SK-N-SH (cell line): ENCODE measurements around the gene BTBD18. TPM values are rescaled to one million over a fixed set of nuclear protein-coding genes. Genes with fewer than 3 reads are reported as not detected.

Source experiments
- CTCF ChIA-PET: fragments of 300-600, 350-600 bp; formaldehyde crosslinking; extraction: SDS; loops from one replicate; lab custom pipeline; 2021; lab: Yijun Ruan, JAX
- POLR2A ChIA-PET: fragments of 350-600 bp; sonication (Branson Sonifier 250); formaldehyde crosslinking; extraction: SDS; loops from one replicate; lab custom pipeline; 2020; ENCODE audit warnings: antibody characterized with exemption, inconsistent platforms; lab: Yijun Ruan, JAX
- DNase-seq: peaks from one replicate; pipeline ENCODE4 v3.0.0; 2012
- H2AFZ ChIP-seq: fragments of 200-600 bp; sonication (generic); 2 replicates; pipeline ENCODE4 v1.8.1; 2016; ENCODE audit warnings: antibody characterized with exemption, mild to moderate bottlenecking, low read depth
- H3F3A ChIP-seq: fragments of 200-600 bp; sonication (generic); replicated peaks from 2 replicates; pipeline ENCODE3; 2016; ENCODE audit warnings: antibody characterized with exemption, mild to moderate bottlenecking; ENCODE audit not compliant: insufficient read depth
- H3K27ac ChIP-seq, 2 experiments: fragments of 200-500 bp in 1 of 2; fragments of 200-600 bp in 1 of 2; sonication (Bioruptor generic) in 1 of 2; sonication (generic), shearing (Covaris generic) in 1 of 2; 2 replicates each; pipeline versions ENCODE4 v1.5.1 to v1.6.1; 2014 to 2016; ENCODE audit warnings: low read depth in 2 of 2, inconsistent platforms in 1 of 2, low read length in 1 of 2, mild to moderate bottlenecking in 1 of 2, mixed read lengths in 1 of 2
- H3K27me3 ChIP-seq: fragments of 200-600 bp; sonication (generic), shearing (Covaris generic); 2 replicates; pipeline ENCODE4 v1.6.1; 2016; ENCODE audit warnings: mixed run types; ENCODE audit not compliant: insufficient read depth
- H3K36me3 ChIP-seq, 2 experiments: fragments of 200-500 bp in 1 of 2; fragments of 200-600 bp in 1 of 2; sonication (Bioruptor generic) in 1 of 2; sonication (generic) in 1 of 2; replicated peaks in 1 of 2; 2 replicates each; pipeline versions ENCODE3 to v1.5.1; 2014 to 2016; ENCODE audit warnings: low read length in 1 of 2, mild to moderate bottlenecking in 1 of 2; ENCODE audit not compliant: insufficient read depth in 2 of 2, control insufficient read depth in 1 of 2
- H3K4me1 ChIP-seq, 2 experiments: fragments of 200-500 bp in 1 of 2; fragments of 200-600 bp in 1 of 2; sonication (Bioruptor generic) in 1 of 2; sonication (generic), shearing (Covaris generic) in 1 of 2; 2 replicates each; pipeline versions ENCODE4 v1.5.1 to v1.6.1; 2014 to 2016; ENCODE audit warnings: low read depth in 1 of 2, low read length in 1 of 2, mixed run types in 1 of 2; ENCODE audit not compliant: insufficient read depth in 2 of 2, control insufficient read depth in 1 of 2
- H3K4me2 ChIP-seq: fragments of 200-600 bp; sonication (generic), shearing (Covaris generic); 2 replicates; pipeline ENCODE4 v1.6.1; 2017; ENCODE audit warnings: mixed run types
- H3K4me3 ChIP-seq, 2 experiments: fragments of 200-500 bp in 1 of 2; fragments of 200-600 bp in 1 of 2; sonication (Bioruptor generic) in 1 of 2; sonication (generic), shearing (Covaris generic) in 1 of 2; 2 replicates each; pipeline versions ENCODE4 v1.5.1 to v1.8.1; 2014 to 2016; ENCODE audit warnings: low read depth in 2 of 2, inconsistent platforms in 1 of 2, low read length in 1 of 2, mild to moderate bottlenecking in 1 of 2, mixed read lengths in 1 of 2, moderate library complexity in 1 of 2
- H3K79me2 ChIP-seq: fragments of 200-600 bp; sonication (generic); 2 replicates; pipeline ENCODE4 v1.8.1; 2017; ENCODE audit warnings: mild to moderate bottlenecking; ENCODE audit not compliant: insufficient read depth
- H3K9ac ChIP-seq: fragments of 200-600 bp; sonication (generic); 2 replicates; pipeline ENCODE4 v1.6.1; 2017; ENCODE audit warnings: mixed run types
- H3K9me2 ChIP-seq: fragments of 200-600 bp; sonication (generic); 2 replicates; pipeline ENCODE4 v1.6.1; 2017; ENCODE audit warnings: mixed run types
- H3K9me3 ChIP-seq: fragments of 200-600 bp; sonication (generic); 2 replicates; pipeline ENCODE4 v1.6.1; 2017; ENCODE audit warnings: mixed run types, mild to moderate bottlenecking, moderate library complexity
- H4K20me1 ChIP-seq: fragments of 200-600 bp; sonication (generic); 2 replicates; pipeline ENCODE4 v1.6.1; 2017; ENCODE audit warnings: mild to moderate bottlenecking, mixed run types; ENCODE audit not compliant: insufficient read depth
- CTCF ChIP-seq: fragments of 200-600 bp; sonication (generic); IDR thresholded peaks from 2 replicates; pipeline ENCODE4 v1.6.1; 2017; ENCODE audit warnings: antibody characterized with exemption, mild to moderate bottlenecking, moderate library complexity
- ELF1 ChIP-seq: IDR thresholded peaks from 2 replicates; pipeline ENCODE4 v1.4.0; 2012
- EP300 ChIP-seq, 2 experiments: IDR thresholded peaks; 2 replicates each; pipeline versions ENCODE4 v1.4.0 to v1.6.1; 2012; ENCODE audit warnings: borderline replicate concordance in 1 of 2, low read depth in 1 of 2, low read length in 1 of 2
- GATA2 ChIP-seq: sonication (generic); formaldehyde crosslinking; IDR thresholded peaks from 2 replicates; pipeline ENCODE4 v1.5.0; 2020; ENCODE audit warnings: mild to moderate bottlenecking, missing genetic modification reagents
- IRF3 ChIP-seq: fragments of 150-350 bp; IDR thresholded peaks from 2 replicates; pipeline ENCODE4 v1.6.1; 2016; ENCODE audit warnings: mild to moderate bottlenecking, low read depth, low read length
- MAX ChIP-seq: IDR thresholded peaks from 2 replicates; pipeline ENCODE4 v1.4.0; 2012; ENCODE audit warnings: low read depth
- NFIC ChIP-seq: IDR thresholded peaks from 2 replicates; pipeline ENCODE4 v1.4.0; 2012; ENCODE audit warnings: borderline replicate concordance
- RXRA ChIP-seq: IDR thresholded peaks from 2 replicates; pipeline ENCODE4 v1.4.0; 2012; ENCODE audit warnings: low read depth, mild to moderate bottlenecking, borderline replicate concordance
- SIN3A ChIP-seq: IDR thresholded peaks from 2 replicates; pipeline ENCODE4 v1.6.1; 2012; ENCODE audit warnings: low read depth, mild to moderate bottlenecking, low read length, moderate library complexity, borderline replicate concordance
- TEAD4 ChIP-seq: IDR thresholded peaks from 2 replicates; pipeline ENCODE4 v1.4.0; 2012; ENCODE audit warnings: mild to moderate bottlenecking, borderline replicate concordance; ENCODE audit not compliant: insufficient read depth
- YY1 ChIP-seq: IDR thresholded peaks from 2 replicates; pipeline ENCODE4 v1.4.0; 2012; ENCODE audit warnings: low read depth, mild to moderate bottlenecking
- WGBS: methylation state at CpG from one replicate; pipeline ENCODE4 v1.1.6; 2017; ENCODE audit warnings: low lambda C conversion rate; 5-methylcytosine and 5-hydroxymethylcytosine counted together
- polyA plus RNA-seq, 3 experiments: library from polyadenylated mRNA; depleted of rRNA; stranded (reverse); fragments of >200 nt; gene quantifications; 2 replicates each; pipeline ENCODE4 v1.2.3, GENCODE V29; 2012
- TF ChIP-seq, protein P1 (sequence below): IDR thresholded peaks from 2 replicates; pipeline ENCODE4 v1.4.0; 2012; ENCODE audit warnings: low read depth, borderline replicate concordance
- TF ChIP-seq, protein P2 (sequence below): fragments of 150-350 bp; IDR thresholded peaks from 2 replicates; pipeline ENCODE4 v1.6.1; 2017; ENCODE audit warnings: antibody characterized with exemption, low read length, low read depth, borderline replicate concordance

Gene BTBD18
- polyA plus RNA-seq, 1 of the 3 experiments (the other 2 are of a cell fraction) = not detected

DNA sequence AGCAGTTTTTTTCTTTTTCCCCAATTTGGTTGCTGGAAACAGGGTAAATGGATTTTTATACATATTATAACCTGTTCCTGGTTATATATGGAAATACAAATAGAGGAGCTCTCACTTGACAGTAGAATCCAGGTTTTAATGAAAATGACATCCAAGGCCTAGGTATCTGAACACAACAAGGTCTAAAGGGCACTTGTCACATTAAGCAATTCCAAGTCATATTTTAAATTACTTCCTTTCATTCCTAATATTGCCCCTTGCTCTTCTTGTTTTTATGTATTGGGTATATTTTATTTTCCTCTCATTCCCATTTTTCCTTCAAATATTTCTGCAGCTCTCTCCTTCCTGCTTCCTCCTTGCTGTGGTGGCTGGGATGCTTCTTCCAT, 37.1 kb upstream of the BTBD18 start:
- Histone ChIP-seq H3F3A (peaks cover 5% of the 10 kb centered on the region), H3K4me2 (no peak overlapping the region), H3K4me1 (peaks cover 0 to 15% of the 10 kb centered on the region in 2 experiments; a peak in 2 of 4 replicates), H3K4me3 (no peak overlapping the region), H3K9ac (no peak overlapping the region), H3K27me3 (no peaks in the 10 kb centered on the region), H3K36me3 (peaks cover 0 to 13% of the 10 kb centered on the region in 2 experiments), H3K9me2 (no peaks in the 10 kb centered on the region), H3K27ac (no peak overlapping the region), H3K79me2 (peaks cover 97% of the 10 kb centered on the region), H4K20me1 (peaks cover 36% of the 10 kb centered on the region), H2AFZ (no peak overlapping the region), H3K9me3 (no peaks in the 10 kb centered on the region)
- TF ChIP-seq, protein P1, sequence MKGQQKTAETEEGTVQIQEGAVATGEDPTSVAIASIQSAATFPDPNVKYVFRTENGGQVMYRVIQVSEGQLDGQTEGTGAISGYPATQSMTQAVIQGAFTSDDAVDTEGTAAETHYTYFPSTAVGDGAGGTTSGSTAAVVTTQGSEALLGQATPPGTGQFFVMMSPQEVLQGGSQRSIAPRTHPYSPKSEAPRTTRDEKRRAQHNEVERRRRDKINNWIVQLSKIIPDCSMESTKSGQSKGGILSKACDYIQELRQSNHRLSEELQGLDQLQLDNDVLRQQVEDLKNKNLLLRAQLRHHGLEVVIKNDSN = no peak
- no peak for TF ChIP-seq MAX
- no peak for TF ChIP-seq ELF1
- TF ChIP-seq CTCF = no peak
- TF ChIP-seq EP300 (IDR thresholded peaks at IDR 0.05; ENCODE audit: borderline replicate concordance in 1 of 2, low read depth in 1 of 2, low read length in 1 of 2) = no peak
- ChIA-PET CTCF (interaction anchor here (1.6 to 2.1 kb wide), 2 partner anchors 10 to 12 kb away, joined by 3 to 17 read pairs; no protein-coding TSS in a partner anchor), POLR2A (no interaction called here)
- no peak for DNase-seq

DNA sequence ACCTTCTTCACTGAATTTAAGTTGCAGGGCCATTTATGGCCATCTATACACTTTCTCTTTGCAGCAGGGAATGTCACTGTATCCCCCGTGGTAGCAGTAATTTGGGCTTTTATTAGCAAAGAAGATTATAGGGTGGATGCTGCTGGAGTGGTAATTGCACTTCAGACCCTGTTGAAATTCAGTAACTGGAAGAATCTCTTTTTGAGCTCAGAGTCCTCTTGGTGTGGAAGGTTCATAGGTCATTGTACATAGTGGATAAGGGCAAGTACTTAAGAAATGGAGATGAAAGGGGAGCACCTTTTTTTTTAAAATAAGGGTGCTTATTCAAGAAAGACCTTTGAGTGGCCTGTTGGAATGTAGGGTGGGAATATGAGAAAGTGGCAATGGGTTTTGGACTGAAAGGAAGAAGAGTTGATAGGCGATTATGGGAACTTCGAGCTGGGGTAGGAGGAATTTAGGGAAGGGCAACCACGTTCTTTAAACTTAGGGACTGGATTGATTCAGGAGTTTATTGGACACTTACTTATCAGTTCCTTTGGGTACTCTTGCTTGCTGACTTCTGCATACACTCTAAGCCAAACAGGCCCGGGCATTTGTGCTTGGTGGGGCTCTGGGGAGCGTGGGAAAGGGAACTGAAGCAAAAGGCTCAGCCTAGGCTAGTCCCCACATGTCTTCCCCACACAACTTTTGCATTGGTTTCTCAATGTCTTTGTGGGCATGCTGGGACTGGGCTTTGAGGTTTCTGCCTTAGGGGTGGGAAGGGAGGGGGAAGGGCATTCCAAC, 36.5 kb upstream of the BTBD18 start:
- Histone ChIP-seq H2AFZ (no peak overlapping the region), H4K20me1 (peaks cover 36% of the 10 kb centered on the region), H3F3A (peaks cover 5% of the 10 kb centered on the region), H3K4me2 (no peak overlapping the region), H3K4me1 (peaks cover 0 to 15% of the 10 kb centered on the region in 2 experiments; a peak in 2 of 4 replicates), H3K9ac (no peak overlapping the region), H3K79me2 (peaks cover 97% of the 10 kb centered on the region), H3K27ac (no peak overlapping the region), H3K27me3 (no peaks in the 10 kb centered on the region), H3K9me2 (no peaks in the 10 kb centered on the region), H3K9me3 (no peaks in the 10 kb centered on the region), H3K4me3 (no peak overlapping the region), H3K36me3 (peaks cover 0 to 10% of the 10 kb centered on the region in 2 experiments)
- no peak for TF ChIP-seq EP300 (IDR thresholded peaks at IDR 0.05; ENCODE audit: borderline replicate concordance in 1 of 2, low read depth in 1 of 2, low read length in 1 of 2)
- no peak for TF ChIP-seq YY1
- no peak for TF ChIP-seq SIN3A
- no peak for TF ChIP-seq IRF3
- no peak for TF ChIP-seq GATA2 (CRISPR knock-in tag)
- TF ChIP-seq, protein P2, sequence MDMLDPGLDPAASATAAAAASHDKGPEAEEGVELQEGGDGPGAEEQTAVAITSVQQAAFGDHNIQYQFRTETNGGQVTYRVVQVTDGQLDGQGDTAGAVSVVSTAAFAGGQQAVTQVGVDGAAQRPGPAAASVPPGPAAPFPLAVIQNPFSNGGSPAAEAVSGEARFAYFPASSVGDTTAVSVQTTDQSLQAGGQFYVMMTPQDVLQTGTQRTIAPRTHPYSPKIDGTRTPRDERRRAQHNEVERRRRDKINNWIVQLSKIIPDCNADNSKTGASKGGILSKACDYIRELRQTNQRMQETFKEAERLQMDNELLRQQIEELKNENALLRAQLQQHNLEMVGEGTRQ = no peak
- TF ChIP-seq CTCF = no peak
- TF ChIP-seq RXRA = no peak
- TF ChIP-seq TEAD4 = no peak
- TF ChIP-seq NFIC = no peak
- ChIA-PET CTCF (interaction anchor here (1.6 to 2.1 kb wide), 2 partner anchors 11 to 13 kb away, joined by 3 to 17 read pairs; no protein-coding TSS in a partner anchor), POLR2A (no interaction called here)
- WGBS = 98% methylated on average over 6 of the region's 6 CpGs
- DNase-seq = no peak
